HUDEP-2 (cell line): ENCODE data around the gene GCGR.
A peak's percentile ranks its signal among the peaks of the same experiment; 100 is the strongest.

ENCODE experiments used
- DNase-seq, 76 experiments: peaks; one replicate each; lab custom pipeline; 2025; ENCODE audit not compliant: unreplicated experiment in 76 of 76; lab: John Stamatoyannopoulos, UW

Gene GCGR

GRCh38 chr17:81811705-81812570 is 8.0 kb downstream of the GCGR start:
- no peak for DNase-seq

GRCh38 chr17:81812571-81813370 is 8.8 kb downstream of the GCGR start:
- no peak for DNase-seq

- no peak for DNase-seq
Measured at GRCh38 chr17:81813371-81813684, 9.4 kb downstream of the GCGR start.

- no peak for DNase-seq
Measured at GRCh38 chr17:81813861-81814683, 10.1 kb downstream of the GCGR start.

GRCh38 chr17:81814748-81815645 is 11.0 kb downstream of the GCGR start:
- DNase-seq = no peak

- no peak for DNase-seq
Measured at GRCh38 chr17:81815646-81815986, 11.7 kb downstream of the GCGR start.

GRCh38 chr17:81817758-81818147 is 13.8 kb downstream of the GCGR start:
- no peak for DNase-seq

GRCh38 chr17:81819708-81820107 is 15.8 kb downstream of the GCGR start:
- DNase-seq = no peak

GRCh38 chr17:81821147-81821546 is 17.2 kb downstream of the GCGR start:
- DNase-seq = no peak

GRCh38 chr17:81821603-81822311 is 17.8 kb downstream of the GCGR start:
- DNase-seq = peak in 74 of 76 experiments; percentile 9 to 92 (median 76)

- no peak for DNase-seq
Measured at GRCh38 chr17:81822312-81822637, 18.3 kb downstream of the GCGR start.

GRCh38 chr17:81822996-81823819 is 19.3 kb downstream of the GCGR start:
- DNase-seq = no peak

- no peak for DNase-seq
Measured at GRCh38 chr17:81823820-81824550, 20.0 kb downstream of the GCGR start.

- DNase-seq = no peak
Measured at GRCh38 chr17:81824595-81824994, 20.6 kb downstream of the GCGR start.

- DNase-seq = no peak
Measured at GRCh38 chr17:81825841-81826466, 22.0 kb downstream of the GCGR start.

- DNase-seq = no peak
Measured at GRCh38 chr17:81828656-81829055, 24.7 kb downstream of the GCGR start.

- no peak for DNase-seq
Measured at GRCh38 chr17:81829858-81830257, 25.9 kb downstream of the GCGR start.

GRCh38 chr17:81831563-81831956 is 27.6 kb downstream of the GCGR start:
- peak in 41 of 76 experiments; percentile 5 to 57 (median 26) for DNase-seq
